HG03097 (cell line): ENCODE results near the gene RUBCN.
"Not testable (repeated sequence)": the region's sequence is repeated elsewhere in the genome, so short reads cannot be mapped to it uniquely, and the experiment has no call there.

Experiments used
- ATAC-seq: cut with Tn5 transposase; IDR thresholded peaks from one replicate; pipeline ENCODE4 v1.9.1; 2021; ENCODE audit not compliant: unreplicated experiment, low FRiP score

RUBCN gene

GRCh38 chr3:197690754-197691153 lies 46.0 kb downstream of the RUBCN start:
- ATAC-seq, result no peak

- ATAC-seq, result no peak
Measured at GRCh38 chr3:197687570-197687969, 49.1 kb downstream of the RUBCN start.

- ATAC-seq, result no peak
Measured at GRCh38 chr3:197686899-197687298, 49.8 kb downstream of the RUBCN start.

- no peak for ATAC-seq
Measured at GRCh38 chr3:197685546-197685945, 51.2 kb downstream of the RUBCN start.

- ATAC-seq, result no peak
Measured at GRCh38 chr3:197683191-197683590, 53.5 kb downstream of the RUBCN start.

GRCh38 chr3:197682713-197683112 lies 54.0 kb downstream of the RUBCN start:
- no peak for ATAC-seq

GRCh38 chr3:197680955-197681521 lies 55.7 kb downstream of the RUBCN start:
- no peak for ATAC-seq

GRCh38 chr3:197675951-197676350 lies 60.8 kb downstream of the RUBCN start:
- ATAC-seq, result no peak

GRCh38 chr3:197675563-197675860 lies 61.2 kb downstream of the RUBCN start:
- no peak for ATAC-seq

GRCh38 chr3:197674741-197675562 lies 61.8 kb downstream of the RUBCN start:
- no peak for ATAC-seq

- no peak for ATAC-seq
Measured at GRCh38 chr3:197673170-197673569, 63.5 kb downstream of the RUBCN start.

- no peak for ATAC-seq
Measured at GRCh38 chr3:197670361-197670760, 66.3 kb downstream of the RUBCN start.

GRCh38 chr3:197667968-197668367 lies 68.7 kb downstream of the RUBCN start:
- ATAC-seq, result no peak

- ATAC-seq, result not testable (repeated sequence)
Measured at GRCh38 chr3:197667293-197667692, 69.4 kb downstream of the RUBCN start.

- ATAC-seq, result not testable (repeated sequence)
Measured at GRCh38 chr3:197666221-197666842, 70.4 kb downstream of the RUBCN start.

GRCh38 chr3:197665549-197665948 lies 71.2 kb downstream of the RUBCN start:
- ATAC-seq, result not testable (repeated sequence)

GRCh38 chr3:197665142-197665491 lies 71.6 kb downstream of the RUBCN start:
- peak; percentile 82 for ATAC-seq

GRCh38 chr3:197664414-197665141 lies 72.1 kb downstream of the RUBCN start:
- peak; percentile 68 for ATAC-seq

- ATAC-seq, result not testable (repeated sequence)
Measured at GRCh38 chr3:197663367-197664140, 73.2 kb downstream of the RUBCN start.

- not testable (repeated sequence) for ATAC-seq
Measured at GRCh38 chr3:197662352-197662751, 74.4 kb downstream of the RUBCN start.

GRCh38 chr3:197661874-197662273 lies 74.8 kb downstream of the RUBCN start:
- not testable (repeated sequence) for ATAC-seq
